ENCODE results near the gene KIF21A.

KIF21A gene

DNA sequence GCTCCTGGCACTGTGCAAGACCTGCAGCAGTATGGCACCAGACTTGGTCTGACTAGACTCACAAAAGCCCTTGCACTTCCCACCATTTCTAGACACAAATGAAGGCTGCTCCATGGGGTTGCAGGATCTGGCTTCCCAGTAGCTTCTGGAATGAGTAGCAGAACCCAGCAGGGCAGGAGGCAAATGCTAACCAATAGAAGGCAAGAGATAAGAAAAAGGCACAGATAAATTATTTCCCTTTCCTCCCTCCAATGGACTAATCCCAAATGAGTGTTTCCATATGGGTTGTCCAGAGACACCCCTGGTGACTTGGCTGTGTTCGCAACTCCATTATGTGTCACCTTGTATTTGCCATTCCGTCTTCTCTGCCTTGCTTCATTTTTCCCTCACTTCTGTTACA lies 49.7 kb downstream of the KIF21A start:
- TF ChIP-seq, protein P1, sequence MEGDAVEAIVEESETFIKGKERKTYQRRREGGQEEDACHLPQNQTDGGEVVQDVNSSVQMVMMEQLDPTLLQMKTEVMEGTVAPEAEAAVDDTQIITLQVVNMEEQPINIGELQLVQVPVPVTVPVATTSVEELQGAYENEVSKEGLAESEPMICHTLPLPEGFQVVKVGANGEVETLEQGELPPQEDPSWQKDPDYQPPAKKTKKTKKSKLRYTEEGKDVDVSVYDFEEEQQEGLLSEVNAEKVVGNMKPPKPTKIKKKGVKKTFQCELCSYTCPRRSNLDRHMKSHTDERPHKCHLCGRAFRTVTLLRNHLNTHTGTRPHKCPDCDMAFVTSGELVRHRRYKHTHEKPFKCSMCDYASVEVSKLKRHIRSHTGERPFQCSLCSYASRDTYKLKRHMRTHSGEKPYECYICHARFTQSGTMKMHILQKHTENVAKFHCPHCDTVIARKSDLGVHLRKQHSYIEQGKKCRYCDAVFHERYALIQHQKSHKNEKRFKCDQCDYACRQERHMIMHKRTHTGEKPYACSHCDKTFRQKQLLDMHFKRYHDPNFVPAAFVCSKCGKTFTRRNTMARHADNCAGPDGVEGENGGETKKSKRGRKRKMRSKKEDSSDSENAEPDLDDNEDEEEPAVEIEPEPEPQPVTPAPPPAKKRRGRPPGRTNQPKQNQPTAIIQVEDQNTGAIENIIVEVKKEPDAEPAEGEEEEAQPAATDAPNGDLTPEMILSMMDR (conservative IDR thresholded peaks at IDR 0.05; ENCODE audit: low read depth, low read length): no peak
- Histone ChIP-seq H4K20me1 (ENCODE audit: insufficient read depth) (peaks cover 14% of the 10 kb centered on the region; the same call in 1 of the 2 replicates), H3K27ac (no peak overlapping the region; the same call in 1 of the 2 replicates), H3K79me2 (ENCODE audit: insufficient read depth, low read depth) (peaks cover 52% of the 10 kb centered on the region), H3K4me3 (IDR thresholded peaks at IDR 0.05; ENCODE audit: insufficient read depth, low read depth, low read length) (no peak overlapping the region), H3K4me2 (no peak overlapping the region), H3K9ac (no peak overlapping the region), H2AFZ (ENCODE audit: low read depth) (no peak overlapping the region), H3K27me3 (ENCODE audit: insufficient read depth, low read depth) (no peaks in the 10 kb centered on the region), H3K36me3 (ENCODE audit: insufficient read depth) (no peaks in the 10 kb centered on the region), H3K4me1 (ENCODE audit: low read depth, poor library complexity, severe bottlenecking) (peaks cover 27% of the 10 kb centered on the region)

DNA sequence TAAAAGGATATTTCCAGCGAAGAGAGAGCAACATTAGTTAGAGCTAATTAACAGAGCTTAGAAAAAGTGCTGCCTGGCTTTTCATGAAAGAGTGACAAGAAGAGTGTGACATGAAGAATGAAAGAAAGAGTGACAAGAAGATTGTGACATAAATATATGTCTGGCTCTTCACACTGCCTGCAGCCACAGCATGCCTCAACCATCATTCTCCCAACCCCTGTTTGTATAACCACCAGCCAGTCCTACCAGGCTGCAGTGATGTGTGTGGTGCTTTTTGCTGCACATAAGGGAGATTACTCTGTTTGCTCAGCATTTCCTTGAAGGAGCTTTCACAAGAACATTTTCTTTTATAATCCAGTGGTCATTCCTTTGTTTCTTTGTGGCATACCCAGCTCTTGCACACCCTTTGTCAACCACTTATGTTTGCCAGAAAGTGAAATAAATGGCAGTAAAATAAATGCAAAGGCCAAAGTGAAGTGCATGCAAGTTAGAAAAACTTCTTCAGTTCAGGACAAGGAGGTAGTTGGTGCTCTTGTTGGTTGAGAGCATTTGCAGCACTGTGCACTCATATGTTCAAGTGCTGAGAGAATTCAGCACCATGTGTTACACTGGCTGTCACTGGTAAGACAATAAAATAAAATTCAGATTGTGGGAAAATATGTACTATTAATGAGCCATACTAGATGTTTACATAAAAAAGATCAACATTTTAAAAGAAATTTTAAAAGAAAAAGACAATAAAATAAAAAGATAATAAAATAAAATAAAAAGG lies 50.6 kb downstream of the KIF21A start:
- TF ChIP-seq, protein P1 (conservative IDR thresholded peaks at IDR 0.05; ENCODE audit: low read depth, low read length): no peak
- Histone ChIP-seq H3K4me3 (IDR thresholded peaks at IDR 0.05; ENCODE audit: insufficient read depth, low read depth, low read length) (no peak overlapping the region), H2AFZ (ENCODE audit: low read depth) (no peak overlapping the region), H3K27ac (peak overlapping the region; percentile 25; the same call in 1 of the 2 replicates), H3K79me2 (ENCODE audit: insufficient read depth, low read depth) (peaks cover 52% of the 10 kb centered on the region; the same call in 1 of the 2 replicates), H3K4me2 (no peak overlapping the region), H3K36me3 (ENCODE audit: insufficient read depth) (no peaks in the 10 kb centered on the region), H4K20me1 (ENCODE audit: insufficient read depth) (peaks cover 14% of the 10 kb centered on the region; the same call in 1 of the 2 replicates), H3K27me3 (ENCODE audit: insufficient read depth, low read depth) (no peaks in the 10 kb centered on the region), H3K9ac (no peak overlapping the region), H3K4me1 (ENCODE audit: low read depth, poor library complexity, severe bottlenecking) (peaks cover 27% of the 10 kb centered on the region)

DNA sequence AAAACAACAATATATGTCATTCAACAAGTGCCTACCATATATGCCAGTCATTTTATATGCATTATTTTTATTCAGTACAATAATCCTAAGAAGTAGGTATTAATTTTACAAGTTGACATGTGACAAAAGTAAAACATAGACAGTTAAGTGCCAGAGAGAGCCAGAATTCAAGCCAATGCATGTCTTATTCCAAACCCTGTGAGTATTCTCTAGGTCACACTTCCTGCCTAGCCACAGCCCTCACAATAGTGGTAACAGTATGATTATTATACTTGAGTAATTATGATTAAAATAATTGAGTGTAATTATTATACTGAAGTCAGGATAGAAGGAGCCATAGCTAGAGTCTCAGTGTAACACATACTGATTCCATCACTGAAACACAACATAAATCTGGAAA lies 52.2 kb downstream of the KIF21A start:
- H3K36me3 ChIP-seq (ENCODE audit: insufficient read depth): no peaks in the 10 kb centered on the region
- H3K4me2 ChIP-seq: no peak overlapping the region
- peaks cover 27% of the 10 kb centered on the region for H3K4me1 ChIP-seq (ENCODE audit: low read depth, poor library complexity, severe bottlenecking)
- H4K20me1 ChIP-seq (ENCODE audit: insufficient read depth): peaks cover 11% of the 10 kb centered on the region; the same call in 1 of the 2 replicates
- no peaks in the 10 kb centered on the region for H3K27me3 ChIP-seq (ENCODE audit: insufficient read depth, low read depth)
- peaks cover 51% of the 10 kb centered on the region; the same call in 1 of the 2 replicates for H3K79me2 ChIP-seq (ENCODE audit: insufficient read depth, low read depth)
- TF ChIP-seq, protein P1 (conservative IDR thresholded peaks at IDR 0.05; ENCODE audit: low read depth, low read length): no peak
- H3K9ac ChIP-seq: no peak overlapping the region
- no peak overlapping the region for H3K4me3 ChIP-seq (IDR thresholded peaks at IDR 0.05; ENCODE audit: insufficient read depth, low read depth, low read length)
- no peak overlapping the region for H2AFZ ChIP-seq (ENCODE audit: low read depth)
- no peak overlapping the region for H3K27ac ChIP-seq

GRCh38 chr12:39389399-39390150 lies 53.3 kb downstream of the KIF21A start:
- Histone ChIP-seq H3K27ac (no peak overlapping the region), H3K4me3 (IDR thresholded peaks at IDR 0.05; ENCODE audit: insufficient read depth, low read depth, low read length) (no peak overlapping the region), H4K20me1 (ENCODE audit: insufficient read depth) (peaks cover 9% of the 10 kb centered on the region; the same call in 1 of the 2 replicates), H3K9ac (no peak overlapping the region), H3K27me3 (ENCODE audit: insufficient read depth, low read depth) (no peaks in the 10 kb centered on the region), H3K36me3 (ENCODE audit: insufficient read depth) (no peaks in the 10 kb centered on the region), H3K4me1 (ENCODE audit: low read depth, poor library complexity, severe bottlenecking) (peaks cover 24% of the 10 kb centered on the region), H2AFZ (ENCODE audit: low read depth) (no peak overlapping the region), H3K4me2 (no peak overlapping the region), H3K79me2 (ENCODE audit: insufficient read depth, low read depth) (peaks cover 54% of the 10 kb centered on the region; the same call in 1 of the 2 replicates)
- TF ChIP-seq, protein P1 (conservative IDR thresholded peaks at IDR 0.05; ENCODE audit: low read depth, low read length): no peak

Measured in KMS-11 (cell line).